OCI-LY7 (cell line): ENCODE measurements around the gene TIMM23. TPM values are rescaled to one million over a fixed set of nuclear protein-coding genes. Genes with fewer than 3 reads are reported as not detected.
"Not testable (repeated sequence)": the region's sequence is repeated elsewhere in the genome, so short reads cannot be mapped to it uniquely, and the experiment has no call there.

Experiments used
- BruUV-seq: library from RNA; stranded (reverse); fragments of 400-500 nt; replicated peaks from 2 replicates; lab custom pipeline; 2021; lab: Mats Ljungman, UMichigan
- CTCF ChIA-PET: fragments of 300-600 bp; sonication (Branson Sonifier 250); formaldehyde crosslinking; loops from one replicate; lab custom pipeline; 2022; ENCODE audit warnings: antibody characterized with exemption; ENCODE audit not compliant: unreplicated experiment; lab: Charles Lee
- POLR2A ChIA-PET: fragments of 300-600 bp; sonication (Branson Sonifier 250); formaldehyde crosslinking; loops from one replicate; lab custom pipeline; 2022; ENCODE audit warnings: antibody characterized with exemption; lab: Charles Lee
- DNase-seq: peaks from one replicate; pipeline ENCODE4 v3.0.0-alpha.2; 2015; ENCODE audit warnings: low spot score
- H2AFZ ChIP-seq: fragments of 200-600 bp; sonication (generic), shearing (Covaris generic); 2 replicates; pipeline ENCODE4 v1.6.1; 2014; ENCODE audit warnings: mild to moderate bottlenecking, antibody characterized with exemption, low read length, moderate library complexity
- H3K27ac ChIP-seq: fragments of 200-600 bp; sonication (generic); 2 replicates; pipeline ENCODE4 v1.5.1; 2014; ENCODE audit warnings: mixed run types, low read depth, mild to moderate bottlenecking, moderate library complexity, low read length, inconsistent platforms; ENCODE audit not compliant: poor library complexity, severe bottlenecking
- H3K36me3 ChIP-seq: fragments of 200-600 bp; sonication (generic); 2 replicates; pipeline ENCODE4 v1.6.1; 2014; ENCODE audit warnings: mild to moderate bottlenecking, antibody characterized with exemption, low read length, moderate library complexity, mixed read lengths; ENCODE audit not compliant: insufficient read depth
- H3K4me1 ChIP-seq: fragments of 200-600 bp; sonication (generic); 2 replicates; pipeline ENCODE4 v1.5.1; 2014; ENCODE audit warnings: mild to moderate bottlenecking, low read length; ENCODE audit not compliant: insufficient read depth, poor library complexity, severe bottlenecking
- H3K4me2 ChIP-seq: fragments of 200-600 bp; sonication (generic); 2 replicates; pipeline ENCODE4 v1.6.1; 2014; ENCODE audit warnings: mild to moderate bottlenecking, low read length
- H3K4me3 ChIP-seq: fragments of 200-600 bp; sonication (generic); 2 replicates; pipeline ENCODE4 v1.5.1; 2014; ENCODE audit warnings: mild to moderate bottlenecking, low read depth, low read length; ENCODE audit not compliant: poor library complexity, severe bottlenecking
- H3K79me2 ChIP-seq: fragments of 200-600 bp; sonication (generic); 2 replicates; pipeline ENCODE4 v1.6.1; 2016; ENCODE audit warnings: low read depth, mild to moderate bottlenecking, low read length, moderate library complexity, mixed read lengths; ENCODE audit not compliant: insufficient read depth
- H3K9me2 ChIP-seq: fragments of 200-600 bp; sonication (generic); 2 replicates; pipeline ENCODE4 v1.6.1; 2016; ENCODE audit warnings: mild to moderate bottlenecking, low read length, mixed read lengths; ENCODE audit not compliant: insufficient read depth
- H3K9me3 ChIP-seq: fragments of 200-600 bp; sonication (generic); 2 replicates; pipeline ENCODE4 v1.6.1; 2014; ENCODE audit warnings: mild to moderate bottlenecking, mixed run types, low read length, mixed read lengths
- H4K20me1 ChIP-seq: fragments of 200-600 bp; sonication (generic); 2 replicates; pipeline ENCODE4 v1.6.1; 2014; ENCODE audit warnings: mild to moderate bottlenecking, antibody characterized with exemption, low read length, moderate library complexity, mixed read lengths; ENCODE audit not compliant: insufficient read depth
- CTCF ChIP-seq: fragments of 200-600 bp; sonication (generic); conservative IDR thresholded peaks from 2 replicates; pipeline ENCODE4 v1.5.1; 2014; ENCODE audit warnings: mild to moderate bottlenecking, antibody characterized with exemption, low read length, moderate library complexity, mixed read lengths
- intact Hi-C: fragments of 100-400 bp; cut with micrococcal nuclease; formaldehyde crosslinking; loops from one replicate; pipeline ENCODE4 v1.10.0; 2022; ENCODE audit not compliant: unreplicated experiment
- total RNA-seq, 2 experiments: library from RNA; depleted of rRNA in 1 of 2; stranded (reverse); fragments of >200 nt in 1 of 2; shearing (Covaris generic) in 1 of 2; gene quantifications; 2 replicates each; pipeline ENCODE4 v1.2.3, GENCODE V29; 2014 to 2022

Gene TIMM23
- total RNA-seq, 2 experiments from 2014 or later, result 50.5 to 59.1 TPM

DNA sequence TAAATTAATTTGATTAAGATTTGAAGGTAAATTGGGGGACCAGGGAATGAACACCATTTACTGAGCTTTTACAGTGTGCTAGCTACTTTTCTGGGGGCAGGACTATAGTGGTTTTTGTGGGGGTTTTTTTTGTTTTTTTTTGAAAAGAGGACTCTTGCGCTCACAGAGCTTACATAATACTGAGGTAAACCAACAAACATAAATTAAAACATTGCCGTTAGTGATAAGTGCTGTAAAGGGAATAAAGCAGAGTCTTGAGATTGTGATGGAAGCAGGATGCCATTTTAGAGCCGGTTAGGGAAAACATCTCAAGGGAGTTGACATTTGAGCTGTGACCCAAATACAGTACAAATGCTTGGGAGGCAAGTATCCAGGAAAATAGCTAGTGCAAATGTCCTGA, 1.8 kb downstream of the TIMM23 start:
- POLR2A ChIA-PET, result interaction anchor here (0.7 kb wide), 1 partner anchor 297 kb away, joined by 4 read pairs; no protein-coding TSS in a partner anchor
- H3K4me2 ChIP-seq, result peak overlapping the region; percentile 73

GRCh38 chr10:45978554-45978953, 6.3 kb downstream of the TIMM23 start:
- POLR2A ChIA-PET, H3K27ac ChIP-seq: not testable (repeated sequence)

More for the DNA sequence above, 1.8 kb downstream of the TIMM23 start:
- H4K20me1 ChIP-seq, H3K27ac ChIP-seq, DNase-seq, BruUV-seq, H3K9me2 ChIP-seq, CTCF ChIA-PET, H2AFZ ChIP-seq, H3K9me3 ChIP-seq: not testable (repeated sequence)
- intact Hi-C loops, result loop anchor here (10.0 kb wide), 1 partner anchor 969 kb away; the partner anchor contains the start of gene ZNF22
- peaks cover 63% of the 10 kb centered on the region for H3K79me2 ChIP-seq
- peak overlapping the region; percentile 84 for H3K4me3 ChIP-seq
- H3K36me3 ChIP-seq, result peaks cover 34% of the 10 kb centered on the region
- H3K4me1 ChIP-seq, result peaks cover 15% of the 10 kb centered on the region

DNA sequence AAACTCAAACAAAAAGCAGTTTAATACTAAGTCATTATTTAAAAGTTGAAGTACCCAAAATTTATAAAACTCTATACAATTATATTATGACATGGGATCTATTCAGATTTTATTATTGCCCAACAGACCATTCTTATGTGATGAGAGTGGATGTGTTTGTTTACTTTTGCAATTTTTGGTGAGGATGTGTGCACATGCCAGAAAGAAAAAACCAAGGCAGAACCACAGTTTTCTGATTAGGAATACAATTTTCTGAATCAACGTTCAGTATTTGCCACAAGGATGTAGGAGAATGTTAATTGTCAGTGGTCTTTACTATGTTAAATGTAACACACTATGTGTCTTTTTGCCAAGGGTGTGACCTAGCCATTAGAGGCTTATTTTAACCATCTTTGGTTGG, 9.1 kb downstream of the TIMM23 start:
- H4K20me1 ChIP-seq, H3K4me2 ChIP-seq, BruUV-seq, H3K27ac ChIP-seq, H2AFZ ChIP-seq, CTCF ChIA-PET, H3K9me2 ChIP-seq, H3K4me3 ChIP-seq, POLR2A ChIA-PET, H3K4me1 ChIP-seq, H3K9me3 ChIP-seq, DNase-seq: not testable (repeated sequence)
- Histone ChIP-seq H3K36me3 (peaks cover 53% of the 10 kb centered on the region), H3K79me2 (peaks cover 23% of the 10 kb centered on the region)
- intact Hi-C loops, result loop anchor here (5.0 kb wide), 1 partner anchor 41 kb away; no protein-coding TSS in a partner anchor

More at GRCh38 chr10:45978554-45978953, 6.3 kb downstream of the TIMM23 start:
- peaks cover 48% of the 10 kb centered on the region for H3K36me3 ChIP-seq
- H2AFZ ChIP-seq, H3K9me3 ChIP-seq, H3K4me1 ChIP-seq, H3K9me2 ChIP-seq, H3K4me3 ChIP-seq, DNase-seq, CTCF ChIA-PET, H4K20me1 ChIP-seq, BruUV-seq, H3K4me2 ChIP-seq: not testable (repeated sequence)
- intact Hi-C loops, result loop anchor here (10.0 kb wide), 1 partner anchor 974 kb away; the partner anchor contains the start of gene ZNF22
- H3K79me2 ChIP-seq, result peaks cover 34% of the 10 kb centered on the region

GRCh38 chr10:45983538-45984186, 11.4 kb downstream of the TIMM23 start:
- H3K27ac ChIP-seq, BruUV-seq, H4K20me1 ChIP-seq, H3K9me2 ChIP-seq, H3K9me3 ChIP-seq, H3K4me2 ChIP-seq, POLR2A ChIA-PET, H3K4me3 ChIP-seq, CTCF ChIA-PET, H2AFZ ChIP-seq, H3K4me1 ChIP-seq: not testable (repeated sequence)
- peak; percentile 52 for DNase-seq
- intact Hi-C loops, result loop anchor here (5.0 kb wide), 1 partner anchor 39 kb away; no protein-coding TSS in a partner anchor
- TF ChIP-seq CTCF, result peak; percentile 58
- Histone ChIP-seq H3K79me2 (peaks cover 18% of the 10 kb centered on the region), H3K36me3 (peaks cover 44% of the 10 kb centered on the region)

- peaks cover 45% of the 10 kb centered on the region for H3K36me3 ChIP-seq
- intact Hi-C loops, result loop anchor here (5.0 kb wide), 1 partner anchor 38 kb away; no protein-coding TSS in a partner anchor
Observed at GRCh38 chr10:45984473-45984872, 12.2 kb downstream of the TIMM23 start.

More at GRCh38 chr10:45984473-45984872, 12.2 kb downstream of the TIMM23 start:
- H3K9me2 ChIP-seq, H3K4me1 ChIP-seq, CTCF ChIA-PET, H3K4me3 ChIP-seq, POLR2A ChIA-PET, BruUV-seq, H3K4me2 ChIP-seq, H2AFZ ChIP-seq, H4K20me1 ChIP-seq, H3K9me3 ChIP-seq, H3K27ac ChIP-seq, DNase-seq: not testable (repeated sequence)
- H3K79me2 ChIP-seq, result peaks cover 15% of the 10 kb centered on the region
